ENCODE results near the gene PDE3B.
"Not testable (repeated sequence)": the region's sequence is repeated elsewhere in the genome, so short reads cannot be mapped to it uniquely, and the experiment has no call there.

PDE3B gene

DNA sequence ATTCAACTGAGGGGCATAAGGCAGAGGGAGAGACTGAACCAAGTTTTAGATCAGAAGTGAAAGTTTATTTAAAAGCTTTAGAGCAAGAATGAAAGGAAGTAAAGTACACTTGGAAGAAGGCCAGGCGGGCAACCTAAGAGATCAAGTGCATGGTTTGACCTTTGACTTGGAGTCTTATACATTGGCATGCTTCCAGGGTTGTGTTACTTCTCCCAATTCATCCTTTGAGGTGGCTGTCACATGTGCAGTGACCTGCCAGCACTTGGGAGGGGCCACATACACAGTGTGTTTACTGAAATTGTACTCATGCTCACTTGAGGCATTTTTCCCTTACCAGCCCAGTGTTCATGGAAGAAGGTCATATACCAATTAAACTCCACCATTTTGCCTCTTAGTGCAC is 218.1 kb downstream of the PDE3B start:
- H3K4me3 ChIP-seq (ENCODE audit: low read depth in 1 of 2, low read length in 2 of 2) = no peak overlapping the region
- H3K27ac ChIP-seq (ENCODE audit: low read depth, low read length) = no peak overlapping the region
- H3K4me1 ChIP-seq (ENCODE audit: control insufficient read depth in 1 of 2, insufficient read depth in 2 of 2, low read length in 2 of 2) = peaks cover 6% of the 10 kb centered on the region in 2 donors
- H3K9ac ChIP-seq (ENCODE audit: low read depth in 1 of 2, low read length in 2 of 2) = no peak overlapping the region
- no peaks in the 10 kb centered on the region for H3K27me3 ChIP-seq (ENCODE audit: control insufficient read depth in 1 of 2, insufficient read depth in 2 of 2, low read length in 2 of 2)
- H3K9me3 ChIP-seq (ENCODE audit: control insufficient read depth in 1 of 2, low read length in 2 of 2) = no peaks in the 10 kb centered on the region
- no peaks in the 10 kb centered on the region for H3K36me3 ChIP-seq (ENCODE audit: control insufficient read depth in 1 of 2, insufficient read depth in 2 of 2, low read length in 2 of 2)

DNA sequence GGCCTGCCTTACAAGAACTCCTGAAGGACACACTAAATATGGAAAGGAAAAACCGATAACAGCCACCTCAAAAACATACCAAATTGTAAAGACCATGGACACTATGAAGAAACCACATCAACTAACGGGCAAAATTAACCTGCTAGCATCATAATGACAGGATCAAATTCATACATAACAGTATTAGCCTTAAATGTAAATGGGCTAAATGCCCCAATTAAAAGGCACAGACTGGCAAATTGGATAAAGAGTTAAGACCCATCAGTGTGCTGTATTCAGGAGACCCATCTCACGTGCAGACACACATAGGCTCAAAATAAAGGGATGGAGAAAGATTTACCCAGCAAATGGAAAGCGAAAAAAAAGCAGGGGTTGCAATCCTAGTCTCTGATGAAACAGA is 220.2 kb downstream of the PDE3B start:
- H3K9me3 ChIP-seq (ENCODE audit: control insufficient read depth in 1 of 2, low read length in 2 of 2); H3K4me3 ChIP-seq (ENCODE audit: low read depth in 1 of 2, low read length in 2 of 2): not testable (repeated sequence)

DNA sequence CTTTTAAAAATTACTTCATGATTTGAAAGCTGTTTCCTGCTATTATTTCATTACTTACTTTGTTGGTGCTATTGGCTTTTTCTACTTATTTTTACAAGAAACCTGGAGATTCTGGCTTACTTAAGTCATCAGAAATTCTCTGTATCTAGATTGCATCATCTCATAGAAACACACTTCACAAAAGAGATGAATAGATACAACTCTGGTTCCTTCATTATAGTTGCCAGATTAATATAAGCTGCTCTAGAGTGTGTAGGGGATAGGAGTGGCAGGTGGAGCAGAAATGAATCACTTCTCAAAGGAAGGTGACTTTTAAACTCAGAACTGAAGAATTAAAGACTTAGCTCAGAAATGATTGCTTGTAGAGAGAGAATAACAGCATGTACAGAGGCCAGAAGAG is 228.4 kb downstream of the PDE3B start:
- no peak overlapping the region for H3K9ac ChIP-seq (ENCODE audit: low read depth in 1 of 2, low read length in 2 of 2)
- H3K4me1 ChIP-seq (ENCODE audit: control insufficient read depth in 1 of 2, insufficient read depth in 2 of 2, low read length in 2 of 2) = no peaks in the 10 kb centered on the region
- H3K27me3 ChIP-seq (ENCODE audit: control insufficient read depth in 1 of 2, insufficient read depth in 2 of 2, low read length in 2 of 2) = no peaks in the 10 kb centered on the region
- no peak overlapping the region for H3K27ac ChIP-seq (ENCODE audit: low read depth, low read length)
- H3K9me3 ChIP-seq (ENCODE audit: control insufficient read depth in 1 of 2, low read length in 2 of 2) = no peaks in the 10 kb centered on the region
- H3K36me3 ChIP-seq (ENCODE audit: control insufficient read depth in 1 of 2, insufficient read depth in 2 of 2, low read length in 2 of 2) = peaks cover 0 to 6% of the 10 kb centered on the region in 2 donors
- no peak overlapping the region for H3K4me3 ChIP-seq (ENCODE audit: low read depth in 1 of 2, low read length in 2 of 2)

More for the DNA sequence above, 220.2 kb downstream of the PDE3B start:
- not testable (repeated sequence) for H3K4me1 ChIP-seq (ENCODE audit: control insufficient read depth in 1 of 2, insufficient read depth in 2 of 2, low read length in 2 of 2); H3K36me3 ChIP-seq (ENCODE audit: control insufficient read depth in 1 of 2, insufficient read depth in 2 of 2, low read length in 2 of 2); H3K27ac ChIP-seq (ENCODE audit: low read depth, low read length); H3K27me3 ChIP-seq (ENCODE audit: control insufficient read depth in 1 of 2, insufficient read depth in 2 of 2, low read length in 2 of 2); H3K9ac ChIP-seq (ENCODE audit: low read depth in 1 of 2, low read length in 2 of 2)

DNA sequence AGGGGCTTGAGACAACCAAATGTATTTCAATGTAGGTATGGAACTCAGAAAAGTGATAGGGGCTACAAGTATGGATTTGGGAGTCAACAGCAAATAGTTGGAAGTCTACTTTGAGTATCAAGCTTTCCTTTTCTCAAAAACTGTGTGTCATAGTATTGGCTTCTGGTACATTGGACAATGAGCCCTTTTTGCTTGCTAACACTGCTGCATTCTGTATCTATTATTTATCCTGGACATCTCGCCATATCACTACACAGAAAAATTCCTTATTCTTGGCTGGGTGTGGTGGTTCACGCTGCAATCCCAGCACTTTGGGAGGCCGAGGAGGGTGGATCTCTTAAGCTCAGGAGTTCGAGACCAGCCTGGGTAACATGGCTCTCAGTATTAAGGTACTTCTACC is 230.0 kb downstream of the PDE3B start:
- Histone ChIP-seq H3K36me3 (ENCODE audit: control insufficient read depth in 1 of 2, insufficient read depth in 2 of 2, low read length in 2 of 2) (peaks cover 6 to 13% of the 10 kb centered on the region in 2 donors), H3K27me3 (ENCODE audit: control insufficient read depth in 1 of 2, insufficient read depth in 2 of 2, low read length in 2 of 2) (no peaks in the 10 kb centered on the region), H3K9me3 (ENCODE audit: control insufficient read depth in 1 of 2, low read length in 2 of 2) (no peaks in the 10 kb centered on the region), H3K9ac (ENCODE audit: low read depth in 1 of 2, low read length in 2 of 2) (no peak overlapping the region), H3K4me1 (ENCODE audit: control insufficient read depth in 1 of 2, insufficient read depth in 2 of 2, low read length in 2 of 2) (no peaks in the 10 kb centered on the region), H3K4me3 (ENCODE audit: low read depth in 1 of 2, low read length in 2 of 2) (no peak overlapping the region), H3K27ac (ENCODE audit: low read depth, low read length) (no peak overlapping the region)

DNA sequence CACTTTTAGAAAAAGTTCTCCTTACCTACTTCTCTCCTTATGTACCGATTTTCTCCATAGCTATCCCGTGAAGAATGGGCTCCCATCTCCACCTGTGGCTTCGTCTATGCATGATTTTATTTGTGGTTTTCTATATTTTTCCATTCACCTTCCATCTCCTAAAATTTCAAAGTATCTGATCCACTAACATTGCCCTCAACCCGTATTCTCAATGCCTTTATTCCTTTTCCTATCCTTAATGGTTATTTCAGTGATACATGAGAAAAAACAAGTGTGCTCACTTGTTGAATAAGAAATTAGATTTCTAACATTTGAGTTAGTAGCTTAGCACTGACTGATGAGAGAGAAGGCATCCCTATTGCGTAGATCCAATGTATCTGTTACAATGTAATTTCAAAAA is 231.6 kb downstream of the PDE3B start:
- no peak overlapping the region for H3K27ac ChIP-seq (ENCODE audit: low read depth, low read length)
- no peaks in the 10 kb centered on the region for H3K9me3 ChIP-seq (ENCODE audit: control insufficient read depth in 1 of 2, low read length in 2 of 2)
- no peak overlapping the region for H3K9ac ChIP-seq (ENCODE audit: low read depth in 1 of 2, low read length in 2 of 2)
- H3K36me3 ChIP-seq (ENCODE audit: control insufficient read depth in 1 of 2, insufficient read depth in 2 of 2, low read length in 2 of 2) = peaks cover 6 to 13% of the 10 kb centered on the region in 2 donors
- no peak overlapping the region for H3K4me3 ChIP-seq (ENCODE audit: low read depth in 1 of 2, low read length in 2 of 2)
- no peaks in the 10 kb centered on the region for H3K27me3 ChIP-seq (ENCODE audit: control insufficient read depth in 1 of 2, insufficient read depth in 2 of 2, low read length in 2 of 2)
- no peaks in the 10 kb centered on the region for H3K4me1 ChIP-seq (ENCODE audit: control insufficient read depth in 1 of 2, insufficient read depth in 2 of 2, low read length in 2 of 2)

DNA sequence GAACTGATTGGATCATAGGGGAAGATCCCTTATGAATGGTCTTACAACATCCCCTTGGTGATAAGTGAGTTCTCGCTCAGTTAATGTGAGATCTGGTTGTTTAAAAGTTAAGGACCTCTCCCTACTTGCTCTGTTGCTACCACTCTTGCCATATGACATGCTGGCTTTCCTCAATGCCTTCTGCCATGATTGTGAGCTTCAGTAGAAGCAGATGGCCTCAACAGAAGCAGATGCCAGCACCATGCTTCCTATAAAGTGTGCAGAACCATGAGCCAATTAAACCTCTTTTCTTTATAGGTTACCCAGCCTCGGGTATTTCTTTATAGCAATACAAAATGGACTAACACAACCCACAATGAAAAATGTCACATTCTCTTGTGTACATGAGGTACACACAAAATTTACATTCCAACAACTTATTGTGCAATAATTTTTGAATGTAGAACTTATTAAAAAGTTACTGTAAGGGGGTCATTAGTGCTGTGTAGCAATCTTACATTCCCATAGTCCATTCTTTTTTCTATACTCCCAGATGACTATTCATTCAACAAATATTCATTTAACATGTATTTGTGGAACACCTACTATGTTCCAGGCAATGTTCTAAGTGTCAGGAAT is 238.1 kb downstream of the PDE3B start:
- H3K27me3 ChIP-seq (ENCODE audit: control insufficient read depth in 1 of 2, insufficient read depth in 2 of 2, low read length in 2 of 2) = no peaks in the 10 kb centered on the region
- H3K27ac ChIP-seq (ENCODE audit: low read depth, low read length) = no peak overlapping the region
- no peak overlapping the region for H3K9ac ChIP-seq (ENCODE audit: low read depth in 1 of 2, low read length in 2 of 2)
- no peak overlapping the region for H3K4me3 ChIP-seq (ENCODE audit: low read depth in 1 of 2, low read length in 2 of 2)
- H3K36me3 ChIP-seq (ENCODE audit: control insufficient read depth in 1 of 2, insufficient read depth in 2 of 2, low read length in 2 of 2) = peaks cover 10 to 21% of the 10 kb centered on the region in 2 donors
- no peaks in the 10 kb centered on the region for H3K9me3 ChIP-seq (ENCODE audit: control insufficient read depth in 1 of 2, low read length in 2 of 2)
- H3K4me1 ChIP-seq (ENCODE audit: control insufficient read depth in 1 of 2, insufficient read depth in 2 of 2, low read length in 2 of 2) = peaks cover 16 to 17% of the 10 kb centered on the region in 2 donors

DNA sequence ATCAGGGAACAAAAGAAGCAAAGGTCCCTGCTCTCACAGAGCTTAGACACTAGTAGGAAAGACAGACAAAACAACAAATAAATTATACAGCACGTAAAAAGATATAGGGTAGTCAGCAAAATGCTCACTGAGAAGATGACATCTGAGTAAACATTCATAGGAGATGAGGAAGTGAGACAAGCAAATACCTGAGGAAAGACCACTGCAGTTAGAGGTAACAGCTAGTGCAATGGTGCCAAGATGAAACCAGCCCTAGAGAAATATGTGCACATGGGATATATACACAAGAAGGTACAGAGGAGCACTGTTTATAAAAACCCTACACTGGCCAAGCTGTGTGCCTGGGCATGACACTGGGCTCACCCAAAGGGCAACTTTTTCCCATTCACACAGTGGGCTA is 238.6 kb downstream of the PDE3B start:
- no peaks in the 10 kb centered on the region for H3K9me3 ChIP-seq (ENCODE audit: control insufficient read depth in 1 of 2, low read length in 2 of 2)
- peaks cover 10 to 21% of the 10 kb centered on the region in 2 donors for H3K36me3 ChIP-seq (ENCODE audit: control insufficient read depth in 1 of 2, insufficient read depth in 2 of 2, low read length in 2 of 2)
- no peak overlapping the region for H3K9ac ChIP-seq (ENCODE audit: low read depth in 1 of 2, low read length in 2 of 2)
- H3K27ac ChIP-seq (ENCODE audit: low read depth, low read length) = no peak overlapping the region
- H3K27me3 ChIP-seq (ENCODE audit: control insufficient read depth in 1 of 2, insufficient read depth in 2 of 2, low read length in 2 of 2) = no peaks in the 10 kb centered on the region
- no peak overlapping the region for H3K4me3 ChIP-seq (ENCODE audit: low read depth in 1 of 2, low read length in 2 of 2)
- peaks cover 21 to 22% of the 10 kb centered on the region in 2 donors for H3K4me1 ChIP-seq (ENCODE audit: control insufficient read depth in 1 of 2, insufficient read depth in 2 of 2, low read length in 2 of 2)

DNA sequence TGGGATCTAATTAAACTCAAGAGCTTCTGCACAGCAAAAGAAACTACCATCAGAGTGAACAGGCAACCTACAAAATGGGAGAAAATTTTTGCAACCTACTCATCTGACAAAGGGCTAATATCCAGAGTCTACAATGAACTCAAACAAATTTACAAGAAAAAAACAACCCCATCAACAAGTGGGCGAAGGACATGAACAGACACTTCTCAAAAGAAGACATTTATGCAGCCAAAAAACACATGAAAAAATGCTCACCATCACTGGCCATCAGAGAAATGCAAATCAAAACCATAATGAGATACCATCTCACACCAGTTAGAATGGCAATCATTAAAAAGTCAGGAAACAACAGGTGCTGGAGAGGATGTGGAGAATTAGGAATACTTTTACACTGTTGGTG is 240.1 kb downstream of the PDE3B start:
- not testable (repeated sequence) for H3K9ac ChIP-seq (ENCODE audit: low read depth in 1 of 2, low read length in 2 of 2); H3K27me3 ChIP-seq (ENCODE audit: control insufficient read depth in 1 of 2, insufficient read depth in 2 of 2, low read length in 2 of 2); H3K9me3 ChIP-seq (ENCODE audit: control insufficient read depth in 1 of 2, low read length in 2 of 2); H3K36me3 ChIP-seq (ENCODE audit: control insufficient read depth in 1 of 2, insufficient read depth in 2 of 2, low read length in 2 of 2); H3K27ac ChIP-seq (ENCODE audit: low read depth, low read length); H3K4me3 ChIP-seq (ENCODE audit: low read depth in 1 of 2, low read length in 2 of 2)
- peaks cover 21 to 23% of the 10 kb centered on the region in 2 donors for H3K4me1 ChIP-seq (ENCODE audit: control insufficient read depth in 1 of 2, insufficient read depth in 2 of 2, low read length in 2 of 2)

DNA sequence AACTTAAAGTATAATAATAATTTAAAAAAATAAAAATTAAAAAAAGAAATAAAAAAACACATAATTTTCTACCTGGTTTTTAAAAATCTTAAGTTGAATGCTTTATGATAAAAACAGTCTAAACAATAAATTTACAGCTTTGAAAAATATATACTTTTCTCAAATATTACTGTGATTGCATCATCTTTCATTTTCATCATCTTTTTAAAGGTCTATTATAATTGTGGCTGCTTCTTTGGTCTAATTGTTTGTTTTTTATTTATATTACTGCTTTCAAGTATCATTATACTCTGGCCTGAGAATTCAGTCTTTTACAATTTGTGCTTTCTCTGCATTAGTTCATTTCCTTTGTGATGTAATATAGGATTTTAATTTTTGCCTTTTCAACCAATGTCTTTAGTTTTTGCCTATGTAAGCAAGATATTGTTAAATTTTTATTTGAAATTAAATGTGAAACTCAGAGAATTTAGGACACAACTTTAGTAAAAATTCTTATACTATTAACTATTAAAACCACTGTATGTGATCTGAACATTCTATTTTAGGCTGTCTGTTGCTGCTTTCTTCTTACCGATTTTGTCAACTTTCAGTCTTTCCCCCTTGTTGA is 241.2 kb downstream of the PDE3B start:
- Histone ChIP-seq H3K4me3 (ENCODE audit: low read depth in 1 of 2, low read length in 2 of 2) (no peak overlapping the region), H3K27me3 (ENCODE audit: control insufficient read depth in 1 of 2, insufficient read depth in 2 of 2, low read length in 2 of 2) (no peaks in the 10 kb centered on the region), H3K27ac (ENCODE audit: low read depth, low read length) (no peak overlapping the region), H3K9me3 (ENCODE audit: control insufficient read depth in 1 of 2, low read length in 2 of 2) (no peaks in the 10 kb centered on the region), H3K4me1 (ENCODE audit: control insufficient read depth in 1 of 2, insufficient read depth in 2 of 2, low read length in 2 of 2) (peaks cover 21 to 23% of the 10 kb centered on the region in 2 donors), H3K9ac (ENCODE audit: low read depth in 1 of 2, low read length in 2 of 2) (no peak overlapping the region), H3K36me3 (ENCODE audit: control insufficient read depth in 1 of 2, insufficient read depth in 2 of 2, low read length in 2 of 2) (peaks cover 3 to 8% of the 10 kb centered on the region in 2 donors)

DNA sequence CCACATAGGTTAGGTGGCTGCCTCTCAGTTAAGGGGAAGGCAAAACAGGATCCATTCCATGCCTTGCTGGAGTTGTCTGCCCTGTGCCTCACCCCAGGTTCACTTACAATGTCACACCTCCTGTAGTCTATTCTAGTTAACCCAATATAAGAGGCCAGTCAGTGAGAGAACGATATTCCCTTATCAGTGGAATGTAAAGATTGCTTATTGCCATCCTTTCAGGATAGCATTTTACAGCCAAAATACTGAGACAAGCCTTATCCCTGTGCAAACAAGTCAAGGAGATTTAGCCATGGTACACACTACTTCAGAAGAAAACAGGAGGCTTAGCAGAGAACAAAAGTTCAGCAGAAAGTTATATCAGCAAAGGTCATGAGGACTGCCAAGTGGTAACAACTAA is 242.9 kb downstream of the PDE3B start:
- Histone ChIP-seq H3K27ac (ENCODE audit: low read depth, low read length) (no peak overlapping the region), H3K4me1 (ENCODE audit: control insufficient read depth in 1 of 2, insufficient read depth in 2 of 2, low read length in 2 of 2) (peaks cover 21 to 32% of the 10 kb centered on the region in 2 donors), H3K9me3 (ENCODE audit: control insufficient read depth in 1 of 2, low read length in 2 of 2) (no peaks in the 10 kb centered on the region), H3K27me3 (ENCODE audit: control insufficient read depth in 1 of 2, insufficient read depth in 2 of 2, low read length in 2 of 2) (no peaks in the 10 kb centered on the region), H3K9ac (ENCODE audit: low read depth in 1 of 2, low read length in 2 of 2) (no peak overlapping the region), H3K4me3 (ENCODE audit: low read depth in 1 of 2, low read length in 2 of 2) (no peak overlapping the region), H3K36me3 (ENCODE audit: control insufficient read depth in 1 of 2, insufficient read depth in 2 of 2, low read length in 2 of 2) (peaks cover 0 to 7% of the 10 kb centered on the region in 2 donors)

All from duodenal mucosa (tissue), 2 donors.